GM18861 (cell line): ENCODE data around the gene RUSF1.

Source experiments
- ATAC-seq: cut with Tn5 transposase; IDR thresholded peaks from one replicate; pipeline ENCODE4 v1.9.1; 2021; ENCODE audit not compliant: unreplicated experiment

The RUSF1 gene

GRCh38 chr16:31471875-31472708 lies 36.1 kb downstream of the RUSF1 start, which contains the start of gene TGFB1I1:
TSS of gene TGFB1I1 (plus strand) at chr16:31472152. CDS start at chr16:31472189, 37 bp downstream.
- no peak for ATAC-seq

- ATAC-seq = no peak
Observed at GRCh38 chr16:31471241-31471874, 36.8 kb downstream of the RUSF1 start.

GRCh38 chr16:31470615-31471014 lies 37.6 kb downstream of the RUSF1 start:
- no peak for ATAC-seq

- no peak for ATAC-seq
Observed at GRCh38 chr16:31467858-31468257, 40.3 kb downstream of the RUSF1 start.

- ATAC-seq = peak; percentile 74
Observed at GRCh38 chr16:31467151-31467773, 40.9 kb downstream of the RUSF1 start.

GRCh38 chr16:31466381-31466841 lies 41.8 kb downstream of the RUSF1 start:
- ATAC-seq = no peak

GRCh38 chr16:31465788-31466370 lies 42.3 kb downstream of the RUSF1 start:
- no peak for ATAC-seq

GRCh38 chr16:31464781-31465260 lies 43.4 kb downstream of the RUSF1 start:
- no peak for ATAC-seq

GRCh38 chr16:31464348-31464769 lies 43.8 kb downstream of the RUSF1 start:
- no peak for ATAC-seq

GRCh38 chr16:31461921-31462804 lies 46.0 kb downstream of the RUSF1 start:
- no peak for ATAC-seq

GRCh38 chr16:31461201-31461920 lies 46.8 kb downstream of the RUSF1 start:
- no peak for ATAC-seq

- ATAC-seq = no peak
Observed at GRCh38 chr16:31460582-31461002, 47.6 kb downstream of the RUSF1 start.

GRCh38 chr16:31459687-31460581 lies 48.3 kb downstream of the RUSF1 start:
- peak; percentile 54 for ATAC-seq

- ATAC-seq = peak; percentile 62
Observed at GRCh38 chr16:31458844-31459686, 49.1 kb downstream of the RUSF1 start, which contains the start of gene ARMC5. TSS of gene ARMC5 (plus strand) at chr16:31459501. CDS start at chr16:31459525, 24 bp downstream.

GRCh38 chr16:31458073-31458843 lies 49.9 kb downstream of the RUSF1 start:
- ATAC-seq = no peak

GRCh38 chr16:31456988-31457360 lies 51.2 kb downstream of the RUSF1 start:
- no peak for ATAC-seq
